ENCODE results near the gene NDOR1.

NDOR1 gene

DNA sequence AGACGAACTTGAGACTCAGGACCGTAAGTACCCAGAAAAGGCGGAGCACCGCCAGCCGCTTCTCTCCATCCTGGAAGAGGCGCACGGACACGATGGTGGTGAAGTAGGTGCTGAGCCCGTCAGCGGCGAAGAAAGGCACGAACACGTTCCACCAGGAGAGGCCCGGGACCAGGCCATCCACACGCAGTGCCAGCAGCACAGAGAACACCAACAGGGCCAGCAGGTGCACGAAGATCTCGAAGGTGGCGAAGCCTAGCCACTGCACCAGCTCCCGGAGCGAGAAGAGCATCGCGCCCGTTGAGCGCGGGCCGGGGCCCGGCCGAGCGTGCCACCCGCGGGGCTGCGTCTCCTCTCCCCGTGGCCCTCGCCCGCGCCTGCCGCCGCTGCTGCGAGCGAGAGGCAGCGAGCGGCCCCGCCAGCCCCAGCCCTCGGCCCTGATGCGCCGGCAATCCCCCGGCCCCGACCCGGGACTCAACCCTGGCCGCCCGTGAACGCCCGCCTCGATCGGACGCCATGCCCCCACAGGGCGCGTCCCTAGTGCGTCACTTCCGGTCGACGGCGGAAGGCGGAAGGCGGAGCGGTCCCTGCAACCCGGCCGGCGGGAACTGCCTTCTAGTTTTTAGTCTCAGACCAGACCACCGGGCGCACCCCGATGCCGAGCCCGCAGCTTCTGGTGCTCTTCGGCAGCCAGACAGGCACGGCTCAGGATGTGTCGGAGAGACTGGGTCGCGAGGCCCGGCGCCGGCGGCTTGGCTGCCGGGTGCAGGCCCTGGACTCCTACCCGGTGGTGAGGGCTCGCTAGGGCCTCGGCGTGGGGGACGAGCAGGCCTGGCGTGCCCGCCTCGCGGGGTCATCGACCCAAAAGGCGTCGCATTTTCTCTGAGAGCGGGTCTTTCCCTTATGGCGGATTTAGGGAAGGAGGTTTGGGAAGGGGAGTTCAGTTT, at the start of gene NDOR1, which contains the start of gene TMEM203:
Gene NDOR1 (plus strand): TSS at position 575 of the 944 bp plus-strand sequence. CDS start 78 bp downstream, at position 653.
Gene TMEM203 (minus strand): TSS at position 523 of the 944 bp plus-strand sequence. CDS start 234 bp downstream, at position 289.
- DNase-seq: peak; percentile 93

DNA sequence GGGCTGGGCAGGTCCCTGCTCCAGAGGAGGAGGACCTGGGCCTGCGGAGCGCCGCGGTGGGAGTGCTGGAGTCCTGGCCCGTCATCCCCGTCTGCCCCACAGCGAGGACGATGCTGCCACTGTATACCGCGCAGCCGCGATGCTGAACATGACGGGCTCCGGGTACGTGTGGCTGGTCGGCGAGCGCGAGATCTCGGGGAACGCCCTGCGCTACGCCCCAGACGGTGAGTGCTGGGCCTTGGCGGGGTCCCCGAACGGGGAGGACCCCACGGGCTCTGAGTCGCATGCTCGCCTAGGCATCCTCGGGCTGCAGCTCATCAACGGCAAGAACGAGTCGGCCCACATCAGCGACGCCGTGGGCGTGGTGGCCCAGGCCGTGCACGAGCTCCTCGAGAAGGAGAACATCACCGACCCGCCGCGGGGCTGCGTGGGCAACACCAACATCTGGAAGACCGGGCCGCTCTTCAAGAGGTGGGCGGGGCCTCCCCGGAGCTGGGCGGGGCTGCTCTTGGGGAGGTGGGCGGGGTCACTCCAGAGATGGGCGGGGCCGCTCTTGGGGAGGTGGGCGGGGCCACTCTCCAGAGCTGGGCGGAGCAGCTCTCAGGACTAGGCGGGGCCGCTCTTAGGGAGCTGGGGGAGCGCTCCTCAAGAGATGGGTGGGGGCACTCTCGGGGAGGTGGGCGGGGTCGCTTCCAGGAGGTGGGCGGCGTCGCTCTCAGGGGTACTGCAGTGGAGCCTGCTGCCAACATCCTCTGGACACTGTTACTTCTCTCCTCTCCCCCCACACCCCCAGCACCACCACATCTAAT, 48.7 kb upstream of the NDOR1 start:
- peak; percentile 67 for DNase-seq

DNA sequence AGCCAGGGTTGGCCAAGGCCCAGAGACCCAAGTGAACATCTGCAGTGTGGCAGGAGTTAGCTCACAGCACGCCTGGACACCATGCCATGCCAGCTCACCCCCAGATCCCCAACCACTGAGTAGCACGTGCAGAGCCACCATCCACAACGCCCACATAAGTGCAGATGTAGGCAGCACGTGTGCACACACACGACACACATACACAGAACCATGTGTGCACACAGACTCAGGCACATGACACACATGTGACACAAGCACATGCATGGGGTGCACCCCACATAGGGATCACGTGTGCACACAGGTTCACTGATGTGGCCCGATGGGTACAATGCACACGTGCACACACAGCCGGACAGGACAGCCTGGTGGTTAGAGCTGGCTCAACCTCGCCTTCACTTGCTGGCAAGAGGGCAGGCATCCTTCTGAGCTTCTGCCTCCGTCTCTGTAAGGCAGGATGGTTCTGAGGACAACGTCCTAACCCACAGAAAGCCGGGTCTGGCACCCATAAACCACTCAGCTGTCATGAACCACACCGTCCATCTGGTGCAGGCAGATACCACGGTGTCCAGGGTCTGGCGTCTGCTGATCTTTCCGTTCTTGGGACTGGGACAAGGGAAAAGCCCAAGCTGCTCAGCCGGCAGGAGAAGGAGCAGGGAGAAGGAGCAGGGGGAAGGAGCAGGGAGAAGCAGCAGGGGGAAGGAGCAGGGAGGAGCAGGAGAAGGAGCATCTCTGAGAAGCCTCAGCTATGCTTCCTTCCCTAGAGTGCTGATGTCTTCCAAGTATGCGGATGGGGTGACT, 47.7 kb upstream of the NDOR1 start:
- no peak for DNase-seq

DNA sequence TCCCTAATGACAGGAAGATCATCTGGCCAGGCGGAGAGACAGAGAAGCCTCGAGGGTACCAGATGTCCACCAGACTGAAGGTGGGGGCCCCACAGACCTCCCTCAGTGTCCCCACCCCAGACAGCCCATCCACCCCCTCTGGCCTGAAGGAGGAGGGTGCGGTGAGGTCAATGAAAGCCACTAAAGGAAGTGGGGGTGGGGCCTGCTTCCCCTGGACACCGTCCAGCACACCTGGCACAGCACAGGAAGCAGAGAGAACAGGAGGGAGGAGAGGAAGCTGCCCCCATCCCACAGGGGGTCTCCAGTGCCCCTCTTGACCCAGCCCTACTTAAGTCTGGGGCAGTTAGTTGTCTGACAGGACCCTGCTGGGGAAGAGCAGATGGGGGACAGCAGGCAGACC, 46.9 kb upstream of the NDOR1 start:
- no peak for DNase-seq

DNA sequence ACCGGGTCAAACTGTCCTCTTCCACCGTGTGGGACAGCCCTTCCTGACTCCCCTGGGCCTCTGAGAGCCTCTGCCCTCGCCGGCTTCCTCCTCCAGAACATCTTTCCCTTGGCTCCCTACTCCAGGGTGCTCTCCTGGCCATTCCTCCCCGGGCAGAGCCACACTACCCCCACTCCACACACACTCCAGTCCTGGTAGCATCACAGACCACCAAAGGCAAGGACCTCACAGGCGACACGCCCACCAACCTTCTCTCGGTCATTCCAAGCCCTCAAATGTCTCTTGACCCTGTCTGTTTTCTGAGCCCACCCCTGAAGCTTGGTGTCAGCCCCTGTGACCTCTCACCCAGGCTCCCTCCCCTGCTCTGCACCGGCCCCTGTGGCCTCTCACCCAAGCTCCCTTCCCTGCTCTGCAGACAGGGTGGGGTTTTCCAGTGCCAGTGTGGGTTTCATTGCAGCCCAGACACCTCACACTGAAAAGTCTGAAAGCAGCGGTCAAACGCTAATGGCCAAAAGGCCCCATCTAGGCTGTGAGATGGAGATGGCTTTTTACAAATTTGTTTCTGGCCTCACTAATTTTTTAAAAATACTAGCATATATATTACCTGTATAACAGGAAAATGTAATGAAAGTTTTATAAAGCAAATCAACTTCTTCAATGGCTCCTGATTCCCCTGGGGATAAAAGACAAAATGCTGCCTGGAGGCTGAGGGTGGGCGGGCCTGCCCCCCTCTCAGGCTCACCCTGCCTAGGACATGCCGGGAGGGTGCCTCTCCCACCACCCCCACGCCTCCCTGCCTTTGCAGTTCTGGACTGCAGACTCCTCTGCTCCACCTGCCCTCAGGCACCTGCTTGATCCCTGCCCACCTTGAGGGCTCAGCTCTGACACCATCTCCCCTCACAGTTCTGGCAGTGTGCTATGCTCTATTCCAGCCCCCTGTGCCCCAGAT, 46.1 kb upstream of the NDOR1 start:
- no peak for DNase-seq

DNA sequence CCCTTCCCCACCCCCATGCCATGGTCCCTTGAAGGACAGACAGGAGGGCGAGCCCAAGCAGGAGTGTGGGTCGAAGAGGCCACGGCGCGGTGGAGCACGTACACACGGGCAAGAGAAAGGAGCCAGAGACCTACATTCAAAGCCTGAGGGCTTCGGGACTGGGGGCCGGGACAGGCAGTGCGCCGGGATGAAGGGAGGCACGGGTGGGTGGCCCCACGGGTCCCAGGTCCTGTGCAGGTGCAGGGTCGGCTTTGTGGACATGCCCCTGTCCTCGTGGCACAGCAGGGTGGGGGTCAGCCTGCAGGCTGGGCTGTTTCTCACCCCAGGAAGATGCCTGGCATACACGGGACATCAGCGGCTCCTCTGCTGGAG, 45.5 kb upstream of the NDOR1 start:
- DNase-seq: no peak

DNA sequence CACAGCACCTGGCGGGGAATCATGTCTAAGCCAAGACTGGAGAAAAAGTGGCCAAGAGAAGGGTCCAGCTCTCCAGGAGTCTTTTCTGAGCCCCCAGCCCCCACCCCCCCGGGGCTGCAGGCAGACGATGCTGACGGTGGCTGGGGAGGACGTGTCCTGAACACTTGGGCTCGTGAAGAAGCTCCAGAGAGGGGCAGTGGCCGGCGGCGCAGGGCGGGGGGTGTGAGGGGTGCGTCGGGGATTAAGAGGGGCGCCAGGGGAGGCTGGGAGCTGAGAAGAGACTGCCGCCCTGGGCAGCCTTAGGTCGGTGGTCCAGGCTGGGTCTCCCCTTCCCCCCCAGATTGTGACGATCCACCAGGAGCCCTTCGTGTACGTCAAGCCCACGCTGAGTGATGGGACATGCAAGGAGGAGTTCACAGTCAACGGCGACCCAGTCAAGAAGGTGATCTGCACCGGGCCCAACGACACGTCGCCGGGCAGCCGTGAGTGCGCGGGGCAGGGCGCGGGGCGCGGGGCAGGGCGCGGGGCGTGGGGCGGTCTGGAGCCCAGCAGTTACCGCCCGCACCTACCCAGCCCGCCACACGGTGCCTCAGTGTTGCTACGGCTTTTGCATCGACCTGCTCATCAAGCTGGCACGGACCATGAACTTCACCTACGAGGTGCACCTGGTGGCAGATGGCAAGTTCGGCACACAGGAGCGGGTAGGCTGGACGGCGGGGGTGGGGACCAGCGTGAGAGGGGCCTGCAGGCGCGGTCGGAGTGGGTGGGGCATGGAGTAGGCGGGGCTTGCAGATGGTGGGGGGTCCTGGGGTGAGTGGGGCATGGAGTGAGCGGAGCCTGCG, 44.6 kb upstream of the NDOR1 start:
- no peak for DNase-seq

DNA sequence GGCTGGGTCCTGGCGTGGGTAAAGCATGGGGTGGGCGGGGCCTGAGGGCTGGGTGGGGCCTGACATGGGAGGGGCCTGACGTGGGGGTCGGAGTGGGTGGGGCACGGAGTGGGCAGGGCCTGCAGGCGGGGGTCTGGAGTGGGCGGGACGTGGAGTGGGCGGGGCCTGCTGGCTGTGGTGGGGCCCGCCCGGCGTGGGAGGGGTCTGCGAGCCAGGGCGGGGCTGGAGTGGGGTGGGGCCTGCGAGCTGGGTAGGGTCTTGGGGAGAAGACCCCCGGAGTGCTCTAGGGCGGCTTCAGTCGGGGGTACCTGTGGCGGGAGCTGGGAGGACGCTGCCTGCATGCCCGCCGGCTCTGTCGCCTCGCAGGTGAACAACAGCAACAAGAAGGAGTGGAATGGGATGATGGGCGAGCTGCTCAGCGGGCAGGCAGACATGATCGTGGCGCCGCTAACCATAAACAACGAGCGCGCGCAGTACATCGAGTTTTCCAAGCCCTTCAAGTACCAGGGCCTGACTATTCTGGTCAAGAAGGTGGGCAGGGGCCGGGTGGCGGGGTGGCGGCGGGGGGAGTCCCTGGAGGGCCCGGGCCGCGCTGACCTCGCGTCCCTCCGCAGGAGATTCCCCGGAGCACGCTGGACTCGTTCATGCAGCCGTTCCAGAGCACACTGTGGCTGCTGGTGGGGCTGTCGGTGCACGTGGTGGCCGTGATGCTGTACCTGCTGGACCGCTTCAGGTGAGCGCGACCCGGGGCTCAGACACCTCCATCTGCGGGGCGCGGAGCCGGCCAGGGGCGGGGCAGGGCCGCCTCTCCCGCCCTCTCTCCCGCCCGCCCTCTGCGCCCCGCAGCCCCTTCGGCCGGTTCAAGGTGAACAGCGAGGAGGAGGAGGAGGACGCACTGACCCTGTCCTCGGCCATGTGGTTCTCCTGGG, 43.7 kb upstream of the NDOR1 start:
- no peak for DNase-seq

DNA sequence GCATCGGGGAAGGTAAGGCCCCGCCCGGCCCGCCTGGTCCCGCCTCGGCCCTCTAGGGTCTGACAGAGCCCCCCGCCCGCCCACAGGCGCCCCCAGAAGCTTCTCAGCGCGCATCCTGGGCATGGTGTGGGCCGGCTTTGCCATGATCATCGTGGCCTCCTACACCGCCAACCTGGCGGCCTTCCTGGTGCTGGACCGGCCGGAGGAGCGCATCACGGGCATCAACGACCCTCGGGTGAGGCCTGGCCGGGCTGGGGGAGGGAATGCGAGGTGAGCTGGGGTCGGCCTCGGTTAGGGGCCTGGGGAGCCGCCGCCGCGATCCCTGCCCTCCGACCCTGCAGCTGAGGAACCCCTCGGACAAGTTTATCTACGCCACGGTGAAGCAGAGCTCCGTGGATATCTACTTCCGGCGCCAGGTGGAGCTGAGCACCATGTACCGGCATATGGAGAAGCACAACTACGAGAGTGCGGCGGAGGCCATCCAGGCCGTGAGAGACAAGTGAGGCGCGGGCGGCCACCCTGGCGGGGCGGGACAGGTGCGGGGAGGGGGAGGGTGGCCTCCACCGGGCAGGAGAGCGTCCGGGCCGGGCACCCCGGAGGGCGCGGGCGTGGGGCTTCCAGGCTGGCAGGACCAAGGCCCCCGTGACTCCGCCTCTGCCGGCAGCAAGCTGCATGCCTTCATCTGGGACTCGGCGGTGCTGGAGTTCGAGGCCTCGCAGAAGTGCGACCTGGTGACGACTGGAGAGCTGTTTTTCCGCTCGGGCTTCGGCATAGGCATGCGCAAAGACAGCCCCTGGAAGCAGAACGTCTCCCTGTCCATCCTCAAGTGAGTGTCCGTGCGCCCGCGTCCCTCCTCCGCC, 42.8 kb upstream of the NDOR1 start:
- no peak for DNase-seq

DNA sequence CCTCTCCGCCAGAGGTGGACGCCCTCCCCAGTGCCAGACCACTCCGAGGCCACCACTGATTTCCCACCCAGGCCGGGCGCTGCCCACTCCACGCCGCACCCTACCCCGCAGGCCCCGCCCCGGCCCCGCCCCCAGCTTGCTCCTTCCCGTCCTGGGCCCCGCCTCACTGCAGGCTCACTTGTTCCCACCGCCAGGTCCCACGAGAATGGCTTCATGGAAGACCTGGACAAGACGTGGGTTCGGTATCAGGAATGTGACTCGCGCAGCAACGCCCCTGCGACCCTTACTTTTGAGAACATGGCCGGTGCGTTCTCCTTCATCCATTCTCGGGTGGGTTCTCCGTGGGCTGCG, 42.2 kb upstream of the NDOR1 start:
- DNase-seq: no peak

DNA sequence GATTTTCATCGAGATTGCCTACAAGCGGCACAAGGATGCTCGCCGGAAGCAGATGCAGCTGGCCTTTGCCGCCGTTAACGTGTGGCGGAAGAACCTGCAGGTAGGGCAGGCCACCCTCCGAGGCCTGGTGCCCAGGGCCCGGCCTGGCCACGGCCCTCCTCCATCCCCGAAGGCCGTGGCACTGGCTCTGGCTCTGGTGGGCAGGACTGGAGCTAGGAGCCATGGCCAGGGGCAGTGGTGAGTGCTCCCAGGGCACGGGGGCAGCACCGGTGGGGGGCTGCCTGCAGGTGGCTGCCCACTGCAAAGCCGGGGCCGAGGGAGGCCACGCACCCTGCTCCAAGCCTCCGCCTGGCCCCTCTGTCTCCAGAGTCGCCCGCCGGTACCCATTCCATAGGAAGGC, 41.7 kb upstream of the NDOR1 start:
- no peak for DNase-seq

DNA sequence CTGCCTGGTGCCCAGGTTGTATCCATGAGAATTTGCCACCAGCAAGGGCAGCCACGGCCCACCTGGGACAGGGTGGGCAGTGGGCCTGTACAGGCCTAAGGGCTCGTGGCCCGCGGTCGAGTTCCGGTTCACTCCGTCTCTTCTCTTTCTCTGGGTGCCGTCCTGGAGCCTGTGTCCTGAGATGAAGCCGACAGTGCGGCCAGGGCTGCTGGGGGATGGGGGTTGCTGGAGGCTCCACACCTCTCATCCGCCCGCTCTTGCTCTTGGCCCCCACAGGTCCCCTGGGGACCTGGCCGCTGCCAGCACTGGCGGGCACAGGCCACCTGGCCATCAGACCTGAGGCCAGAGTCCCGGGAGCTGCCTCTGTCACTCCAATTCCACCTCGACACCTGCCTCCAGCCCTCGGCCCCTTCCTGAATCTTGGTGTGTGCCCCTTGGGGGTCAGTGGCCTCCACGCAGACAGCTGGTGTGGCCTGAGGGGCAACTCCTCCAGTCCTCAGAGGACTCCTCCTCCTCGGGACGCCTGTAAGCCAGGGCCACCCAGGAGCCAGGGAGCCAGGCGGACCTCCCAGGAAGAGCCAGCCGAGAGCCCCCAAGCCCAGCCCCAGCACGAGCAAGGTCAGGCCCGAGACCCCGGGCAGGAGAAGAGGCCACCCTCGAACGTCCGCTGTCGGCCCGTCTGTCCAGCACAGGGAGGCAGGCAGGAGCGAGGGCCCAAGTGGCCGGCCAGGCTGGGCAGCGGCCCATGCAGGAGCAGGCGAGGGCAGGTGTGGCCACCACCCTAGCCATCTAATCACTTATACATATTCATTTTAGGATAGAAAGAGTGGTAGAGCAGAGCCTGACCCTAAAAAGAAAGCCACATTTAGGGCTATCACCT, 40.9 kb upstream of the NDOR1 start:
- no peak for DNase-seq

DNA sequence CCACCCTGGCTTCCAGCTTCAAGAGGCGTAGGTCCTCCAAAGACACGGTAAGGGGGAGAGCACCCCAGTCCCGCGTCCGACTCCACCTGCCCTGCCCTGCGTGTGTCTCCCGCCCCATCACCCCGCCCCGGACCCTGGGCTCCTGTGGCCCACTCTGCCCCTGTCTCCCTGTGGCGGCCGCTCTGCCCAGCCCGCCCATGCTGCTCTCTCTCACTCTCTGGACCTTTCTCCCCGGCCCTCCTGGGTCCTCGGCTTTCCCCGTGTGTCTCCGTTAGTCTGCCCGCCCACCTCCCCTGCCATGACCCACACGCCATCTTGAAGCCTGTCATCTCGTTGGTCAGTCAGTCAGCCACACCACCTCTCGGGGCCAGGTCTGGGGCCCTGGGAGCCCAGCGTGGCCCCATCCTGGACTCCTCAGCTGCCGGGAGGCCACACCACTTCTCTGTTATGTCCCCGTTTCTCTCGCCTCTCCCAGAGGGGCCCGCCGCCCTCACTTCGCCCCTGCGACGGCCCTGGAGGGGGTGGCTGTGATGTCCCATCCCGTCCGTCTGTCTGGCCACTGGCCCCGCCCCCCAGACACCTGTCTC, 40.2 kb upstream of the NDOR1 start:
- no peak for DNase-seq

DNA sequence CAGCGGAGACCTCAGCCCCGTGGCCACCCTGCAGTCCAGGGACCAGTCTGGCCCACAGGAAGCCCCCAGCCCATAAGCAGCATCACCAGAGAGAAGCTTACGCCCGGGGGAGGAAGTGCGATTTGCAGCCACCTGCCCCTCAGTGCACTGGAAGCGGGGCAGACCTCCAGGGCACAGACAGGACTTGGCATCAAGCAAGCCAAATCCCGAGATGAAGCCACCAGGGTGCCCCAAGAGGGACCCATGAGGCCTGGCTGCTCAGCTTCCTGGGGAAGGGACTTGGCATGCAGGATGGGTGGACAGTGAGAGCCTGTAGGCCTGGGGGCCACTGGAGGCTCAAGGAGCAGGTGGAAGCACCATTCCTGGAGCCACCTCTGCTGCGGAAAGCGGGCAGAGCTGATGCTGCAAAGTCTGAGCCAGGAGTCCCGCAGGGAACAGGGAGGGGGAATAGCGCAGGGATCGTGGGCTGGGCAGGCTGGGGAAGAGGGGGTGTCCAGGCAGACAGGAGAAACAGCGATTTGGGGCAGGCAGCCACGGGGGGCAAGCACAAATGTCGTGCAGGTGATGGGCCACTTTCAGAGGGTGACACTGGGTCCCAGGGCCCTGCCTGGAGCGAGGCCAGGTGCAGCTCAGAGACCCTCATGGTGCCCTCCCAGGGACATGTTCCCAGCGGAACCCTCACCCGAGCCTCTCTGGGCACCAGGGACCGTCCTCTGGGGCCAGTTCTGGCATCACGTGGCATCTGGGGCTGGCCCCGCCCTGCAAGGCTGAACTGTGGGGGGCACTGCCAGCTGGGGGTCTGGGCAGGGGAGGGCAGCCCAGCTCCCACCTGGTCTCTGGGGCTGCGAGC, 38.9 kb upstream of the NDOR1 start:
- DNase-seq: no peak

DNA sequence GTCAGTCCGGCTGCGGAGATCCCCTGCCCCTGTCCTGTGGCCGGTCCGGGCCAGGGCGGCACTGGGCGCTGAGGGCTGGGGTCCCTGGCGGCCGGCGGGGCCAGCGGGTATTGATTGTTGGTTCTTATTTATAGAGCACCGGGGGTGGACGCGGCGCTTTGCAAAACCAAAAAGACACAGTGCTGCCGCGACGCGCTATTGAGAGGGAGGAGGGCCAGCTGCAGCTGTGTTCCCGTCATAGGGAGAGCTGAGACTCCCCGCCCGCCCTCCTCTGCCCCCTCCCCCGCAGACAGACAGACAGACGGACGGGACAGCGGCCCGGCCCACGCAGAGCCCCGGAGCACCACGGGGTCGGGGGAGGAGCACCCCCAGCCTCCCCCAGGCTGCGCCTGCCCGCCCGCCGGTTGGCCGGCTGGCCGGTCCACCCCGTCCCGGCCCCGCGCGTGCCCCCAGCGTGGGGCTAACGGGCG, 38.2 kb upstream of the NDOR1 start:
- DNase-seq: no peak
